ENCODE results near the gene EXOSC1.

- TF ChIP-seq, protein P1, sequence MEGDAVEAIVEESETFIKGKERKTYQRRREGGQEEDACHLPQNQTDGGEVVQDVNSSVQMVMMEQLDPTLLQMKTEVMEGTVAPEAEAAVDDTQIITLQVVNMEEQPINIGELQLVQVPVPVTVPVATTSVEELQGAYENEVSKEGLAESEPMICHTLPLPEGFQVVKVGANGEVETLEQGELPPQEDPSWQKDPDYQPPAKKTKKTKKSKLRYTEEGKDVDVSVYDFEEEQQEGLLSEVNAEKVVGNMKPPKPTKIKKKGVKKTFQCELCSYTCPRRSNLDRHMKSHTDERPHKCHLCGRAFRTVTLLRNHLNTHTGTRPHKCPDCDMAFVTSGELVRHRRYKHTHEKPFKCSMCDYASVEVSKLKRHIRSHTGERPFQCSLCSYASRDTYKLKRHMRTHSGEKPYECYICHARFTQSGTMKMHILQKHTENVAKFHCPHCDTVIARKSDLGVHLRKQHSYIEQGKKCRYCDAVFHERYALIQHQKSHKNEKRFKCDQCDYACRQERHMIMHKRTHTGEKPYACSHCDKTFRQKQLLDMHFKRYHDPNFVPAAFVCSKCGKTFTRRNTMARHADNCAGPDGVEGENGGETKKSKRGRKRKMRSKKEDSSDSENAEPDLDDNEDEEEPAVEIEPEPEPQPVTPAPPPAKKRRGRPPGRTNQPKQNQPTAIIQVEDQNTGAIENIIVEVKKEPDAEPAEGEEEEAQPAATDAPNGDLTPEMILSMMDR (conservative IDR thresholded peaks at IDR 0.05) = no peak
- TF ChIP-seq EZH2 (IDR thresholded peaks at IDR 0.05; ENCODE audit: low read depth) = no peak
Observed at GRCh38 chr10:97456686-97457065, 10.9 kb upstream of the EXOSC1 start.

Data from PC-9 (cell line).